Vagina (tissue), 2 donors: ENCODE results near the gene MBOAT7.

Experiments
- POLR2AphosphoS5 ChIP-seq, 2 donors: sonication (generic); formaldehyde crosslinking; IDR thresholded peaks; one replicate each; pipeline ENCODE4 v1.9.0; 2017; ENCODE audit warnings: antibody characterized with exemption in 2 of 2, mild to moderate bottlenecking in 2 of 2, low read depth in 1 of 2; ENCODE audit not compliant: insufficient read depth in 1 of 2
- TF ChIP-seq, protein P1 (sequence below), 3 experiments: fragments of 450-650 bp in 2 of 3; fragments of 200-600 bp in 1 of 3; sonication (generic) in 1 of 3; IDR thresholded peaks; one replicate each; pipeline ENCODE4 v1.5.1; 2017 to 2019; ENCODE audit warnings: antibody characterized with exemption in 3 of 3, mild to moderate bottlenecking in 2 of 3, moderate library complexity in 2 of 3

DNA sequence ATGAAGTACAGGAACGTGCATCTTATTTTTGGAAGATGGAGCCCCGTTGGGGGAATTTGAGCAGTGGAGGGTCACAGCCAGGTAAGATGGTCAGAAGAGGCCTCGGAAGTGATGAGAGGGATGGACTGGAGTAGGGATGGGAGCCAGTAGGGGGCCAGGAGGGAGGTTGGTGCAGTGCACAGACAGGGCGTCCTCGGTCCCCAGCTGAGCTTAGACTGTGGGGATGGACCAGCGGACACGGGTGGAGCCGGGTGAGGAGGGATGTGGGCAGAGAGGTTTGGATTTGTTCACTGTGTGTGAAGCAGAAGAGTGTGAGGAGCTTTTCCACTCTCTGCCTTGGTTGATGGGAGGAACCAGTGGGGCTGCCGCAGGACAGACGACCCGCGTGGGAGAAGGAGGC, 21.9 kb upstream of the MBOAT7 start:
- TF ChIP-seq POLR2AphosphoS5 (IDR thresholded peaks at IDR 0.05; ENCODE audit: insufficient read depth in 1 of 2, low read depth in 1 of 2), result no peak
- TF ChIP-seq, protein P1, sequence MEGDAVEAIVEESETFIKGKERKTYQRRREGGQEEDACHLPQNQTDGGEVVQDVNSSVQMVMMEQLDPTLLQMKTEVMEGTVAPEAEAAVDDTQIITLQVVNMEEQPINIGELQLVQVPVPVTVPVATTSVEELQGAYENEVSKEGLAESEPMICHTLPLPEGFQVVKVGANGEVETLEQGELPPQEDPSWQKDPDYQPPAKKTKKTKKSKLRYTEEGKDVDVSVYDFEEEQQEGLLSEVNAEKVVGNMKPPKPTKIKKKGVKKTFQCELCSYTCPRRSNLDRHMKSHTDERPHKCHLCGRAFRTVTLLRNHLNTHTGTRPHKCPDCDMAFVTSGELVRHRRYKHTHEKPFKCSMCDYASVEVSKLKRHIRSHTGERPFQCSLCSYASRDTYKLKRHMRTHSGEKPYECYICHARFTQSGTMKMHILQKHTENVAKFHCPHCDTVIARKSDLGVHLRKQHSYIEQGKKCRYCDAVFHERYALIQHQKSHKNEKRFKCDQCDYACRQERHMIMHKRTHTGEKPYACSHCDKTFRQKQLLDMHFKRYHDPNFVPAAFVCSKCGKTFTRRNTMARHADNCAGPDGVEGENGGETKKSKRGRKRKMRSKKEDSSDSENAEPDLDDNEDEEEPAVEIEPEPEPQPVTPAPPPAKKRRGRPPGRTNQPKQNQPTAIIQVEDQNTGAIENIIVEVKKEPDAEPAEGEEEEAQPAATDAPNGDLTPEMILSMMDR (IDR thresholded peaks at IDR 0.05), result no peak
